Body of pancreas (tissue), 4 donors: ENCODE measurements around the gene PREP. TPM values are rescaled to one million over a fixed set of nuclear protein-coding genes. Genes with fewer than 3 reads are reported as not detected.
"Not testable (repeated sequence)": the region's sequence is repeated elsewhere in the genome, so short reads cannot be mapped to it uniquely, and the experiment has no call there.

Source experiments
- ATAC-seq: fragments of 150-250 bp; one replicate; pipeline ENCODE4 v1.9.1; 2016
- DNase-seq, 4 donors: peaks; one replicate each; pipeline ENCODE4 v3.0.0-alpha.2; 2019
- H3K27ac ChIP-seq, 4 donors: fragments of 200-600 bp; sonication (generic); 1 replicate in 3 of 4; 2 replicates in 1 of 4; pipeline versions ENCODE4 v1.5.1 to v1.6.1; 2016 to 2019; ENCODE audit warnings: mild to moderate bottlenecking in 1 of 4, mixed read lengths in 1 of 4, moderate library complexity in 1 of 4
- H3K27me3 ChIP-seq, 2 donors: fragments of 200-600 bp; sonication (generic); one replicate each; pipeline ENCODE4 v1.6.0; 2016; ENCODE audit warnings: mild to moderate bottlenecking in 1 of 2
- H3K36me3 ChIP-seq, 2 donors: fragments of 200-600 bp; sonication (generic); replicated peaks in 1 of 2; 2 replicates each; pipeline ENCODE4 v1.5.1; 2016; ENCODE audit warnings: low read depth in 2 of 2; ENCODE audit not compliant: insufficient read depth in 1 of 2
- H3K4me1 ChIP-seq: fragments of 200-600 bp; sonication (generic); one replicate; pipeline ENCODE4 v1.6.0; 2016
- H3K4me3 ChIP-seq, 2 donors: fragments of 200-600 bp; sonication (generic); 1 replicate in 1 of 2; 2 replicates in 1 of 2; pipeline ENCODE4 v1.5.1; 2016 to 2019
- H3K9me3 ChIP-seq, 3 donors: fragments of 200-600 bp; sonication (generic); 1 replicate in 2 of 3; 2 replicates in 1 of 3; pipeline ENCODE4 v1.5.1; 2016
- CTCF ChIP-seq, 7 experiments: fragments of 450-650 bp in 4 of 7; fragments of 200-600 bp in 3 of 7; sonication (generic) in 3 of 7; IDR thresholded peaks; one replicate each; pipeline ENCODE4 v1.5.1; 2016 to 2019; ENCODE audit warnings: antibody characterized with exemption in 7 of 7
- POLR2A ChIP-seq, 3 donors: fragments of 450-650 bp; IDR thresholded peaks; one replicate each; pipeline ENCODE4 v1.6.1; 2016; ENCODE audit warnings: antibody characterized with exemption in 3 of 3, mild to moderate bottlenecking in 2 of 3
- WGBS, 2 donors: methylation state at CpG; one replicate each; pipeline ENCODE4 v1.1.5; 2017; 5-methylcytosine and 5-hydroxymethylcytosine counted together
- intact Hi-C: fragments of 100-400 bp; cut with DNase I; formaldehyde crosslinking; loops from one replicate; pipeline ENCODE4 v1.15.1; 2023
- total RNA-seq, 2 donors: library from RNA; depleted of rRNA; stranded (reverse); fragments of >200 nt; gene quantifications; one replicate each; pipeline ENCODE4 v1.1.0, GENCODE V29; 2016

The PREP gene
- total RNA-seq, 2 donors from 2014 or later: 10.1 to 21.8 TPM

- no peaks in the 10 kb centered on the region for H3K4me1 ChIP-seq
- WGBS, 2 donors: 69 to 81% methylated on average over 2 of the region's 2 CpGs
- H3K27ac ChIP-seq: peak overlapping the region in 1 of 4 donors; percentile 21
- no peak overlapping the region for H3K4me3 ChIP-seq
- TF ChIP-seq CTCF (IDR thresholded peaks at IDR 0.05) (no peak), POLR2A (IDR thresholded peaks at IDR 0.05) (no peak)
- H3K36me3 ChIP-seq: no peaks in the 10 kb centered on the region
- intact Hi-C loops: no loop called here
- no peaks in the 10 kb centered on the region for H3K27me3 ChIP-seq
- ATAC-seq (no peak), DNase-seq (no peak)
- H3K9me3 ChIP-seq: no peaks in the 10 kb centered on the region
Measured at GRCh38 chr6:105344881-105345370, 58.0 kb downstream of the PREP start.

GRCh38 chr6:105338350-105338983 lies 64.4 kb downstream of the PREP start:
- intact Hi-C loops, DNase-seq: not testable (repeated sequence)

GRCh38 chr6:105336986-105337385 lies 65.9 kb downstream of the PREP start:
- ATAC-seq: no peak
- no peak for TF ChIP-seq POLR2A (IDR thresholded peaks at IDR 0.05)
- no peak for TF ChIP-seq CTCF (IDR thresholded peaks at IDR 0.05)
- no peaks in the 10 kb centered on the region for H3K27me3 ChIP-seq
- H3K4me1 ChIP-seq: no peaks in the 10 kb centered on the region
- 64 to 81% methylated on average over 2 of the region's 2 CpGs for WGBS, 2 donors
- no peaks in the 10 kb centered on the region for H3K9me3 ChIP-seq
- intact Hi-C loops: no loop called here
- H3K4me3 ChIP-seq: no peak overlapping the region
- H3K27ac ChIP-seq: no peak overlapping the region
- H3K36me3 ChIP-seq: no peaks in the 10 kb centered on the region
- no peak for DNase-seq

More at GRCh38 chr6:105338350-105338983, 64.4 kb downstream of the PREP start:
- not testable (repeated sequence) for H3K27ac ChIP-seq, H3K4me1 ChIP-seq, H3K4me3 ChIP-seq, H3K27me3 ChIP-seq, ATAC-seq, H3K36me3 ChIP-seq, H3K9me3 ChIP-seq
- WGBS, 2 donors: 98% methylated on average over 21 of the region's 21 CpGs

- DNase-seq: no peak
Measured at GRCh38 chr6:105332576-105332975, 70.3 kb downstream of the PREP start.

GRCh38 chr6:105331927-105332326 lies 71.0 kb downstream of the PREP start:
- ATAC-seq (no peak), DNase-seq (no peak)
- intact Hi-C loops: no loop called here
- Histone ChIP-seq H3K27me3 (no peaks in the 10 kb centered on the region), H3K4me1 (peaks cover 8% of the 10 kb centered on the region), H3K9me3 (no peaks in the 10 kb centered on the region), H3K36me3 (no peaks in the 10 kb centered on the region), H3K4me3 (no peak overlapping the region), H3K27ac (no peak overlapping the region)
- 97% methylated on average over 4 of the region's 4 CpGs for WGBS, 2 donors
- TF ChIP-seq CTCF (IDR thresholded peaks at IDR 0.05): no peak
- TF ChIP-seq POLR2A (IDR thresholded peaks at IDR 0.05): no peak

More at GRCh38 chr6:105332576-105332975, 70.3 kb downstream of the PREP start:
- no peaks in the 10 kb centered on the region for H3K27me3 ChIP-seq
- no peaks in the 10 kb centered on the region for H3K36me3 ChIP-seq
- no peak overlapping the region for H3K27ac ChIP-seq
- peaks cover 1% of the 10 kb centered on the region for H3K4me1 ChIP-seq
- intact Hi-C loops: no loop called here
- no peak for TF ChIP-seq POLR2A (IDR thresholded peaks at IDR 0.05)
- TF ChIP-seq CTCF (IDR thresholded peaks at IDR 0.05): no peak
- no peak overlapping the region for H3K4me3 ChIP-seq
- ATAC-seq: no peak
- no peaks in the 10 kb centered on the region for H3K9me3 ChIP-seq
- WGBS, 2 donors: 96 to 98% methylated on average over 4 of the region's 4 CpGs
